ENCODE results near the gene DENND2A. TPM values are rescaled to one million over a fixed set of nuclear protein-coding genes. Genes with fewer than 3 reads are reported as not detected.
A peak's percentile ranks its signal among the peaks of the same experiment; 100 is the strongest.

Gene DENND2A
- total and polyA plus RNA-seq, 5 donors = 8.7 to 16.6 (median 12.1) TPM

GRCh38 chr7:140495514-140496097, 145.0 kb downstream of the DENND2A start:
- intact Hi-C loops (cut with DNase I) = no loop called here
- H3K9me3 ChIP-seq (ENCODE audit: control insufficient read depth, low read length) = no peaks in the 10 kb centered on the region
- ATAC-seq (no peak), DNase-seq (no peak)
- no peak overlapping the region for H3K4me3 ChIP-seq (ENCODE audit: low read length)
- 83% methylated on average over 8 of the region's 9 CpGs for WGBS
- H3K27ac ChIP-seq (ENCODE audit: low read length) = no peak overlapping the region
- H3K27me3 ChIP-seq (ENCODE audit: control insufficient read depth, insufficient read depth) = no peaks in the 10 kb centered on the region
- H3K4me1 ChIP-seq (ENCODE audit: control insufficient read depth, insufficient read depth, low read length) = no peaks in the 10 kb centered on the region

GRCh38 chr7:140494867-140495266, 145.7 kb downstream of the DENND2A start:
- WGBS = 73% methylated on average over 9 of the region's 9 CpGs

GRCh38 chr7:140489026-140489359, 151.6 kb downstream of the DENND2A start:
- Histone ChIP-seq H3K9me3 (ENCODE audit: control insufficient read depth, low read length) (no peaks in the 10 kb centered on the region), H3K4me1 (ENCODE audit: control insufficient read depth, insufficient read depth, low read length) (no peaks in the 10 kb centered on the region), H3K4me3 (ENCODE audit: low read length) (no peak overlapping the region), H3K27ac (ENCODE audit: low read length) (no peak overlapping the region), H3K27me3 (ENCODE audit: control insufficient read depth, insufficient read depth) (no peaks in the 10 kb centered on the region)
- no peak for ATAC-seq
- 77% methylated on average over 2 of the region's 2 CpGs for WGBS
- DNase-seq = no peak
- intact Hi-C loops (cut with DNase I) = no loop called here

More at GRCh38 chr7:140494867-140495266, 145.7 kb downstream of the DENND2A start:
- ATAC-seq = peak in 1 of 2 donors; percentile 32
- Histone ChIP-seq H3K27me3 (ENCODE audit: control insufficient read depth, insufficient read depth) (no peaks in the 10 kb centered on the region), H3K4me3 (ENCODE audit: low read length) (no peak overlapping the region), H3K4me1 (ENCODE audit: control insufficient read depth, insufficient read depth, low read length) (no peaks in the 10 kb centered on the region), H3K27ac (ENCODE audit: low read length) (no peak overlapping the region), H3K9me3 (ENCODE audit: control insufficient read depth, low read length) (no peaks in the 10 kb centered on the region)
- intact Hi-C loops (cut with DNase I) = no loop called here
- DNase-seq = peak in 1 of 3 donors; percentile 15

GRCh38 chr7:140485500-140486265, 154.9 kb downstream of the DENND2A start:
- WGBS = 73% methylated on average over 14 of the region's 14 CpGs
- no peak for DNase-seq
- no peak overlapping the region for H3K27ac ChIP-seq (ENCODE audit: low read length)

GRCh38 chr7:140484951-140485499, 155.6 kb downstream of the DENND2A start:
- H3K4me3 ChIP-seq (ENCODE audit: low read length) = no peak overlapping the region
- intact Hi-C loops (cut with DNase I) = no loop called here
- H3K4me1 ChIP-seq (ENCODE audit: control insufficient read depth, insufficient read depth, low read length) = no peaks in the 10 kb centered on the region
- no peak overlapping the region for H3K27ac ChIP-seq (ENCODE audit: low read length)
- no peaks in the 10 kb centered on the region for H3K27me3 ChIP-seq (ENCODE audit: control insufficient read depth, insufficient read depth)
- no peaks in the 10 kb centered on the region for H3K9me3 ChIP-seq (ENCODE audit: control insufficient read depth, low read length)
- no peak for DNase-seq
- no peak for ATAC-seq
- WGBS = 52% methylated on average over 5 of the region's 5 CpGs

More at GRCh38 chr7:140485500-140486265, 154.9 kb downstream of the DENND2A start:
- Histone ChIP-seq H3K9me3 (ENCODE audit: control insufficient read depth, low read length) (no peaks in the 10 kb centered on the region), H3K4me3 (ENCODE audit: low read length) (no peak overlapping the region), H3K4me1 (ENCODE audit: control insufficient read depth, insufficient read depth, low read length) (no peaks in the 10 kb centered on the region), H3K27me3 (ENCODE audit: control insufficient read depth, insufficient read depth) (no peaks in the 10 kb centered on the region)
- intact Hi-C loops (cut with DNase I) = no loop called here
- no peak for ATAC-seq

GRCh38 chr7:140484479-140484878, 156.1 kb downstream of the DENND2A start:
- intact Hi-C loops (cut with DNase I) = no loop called here
- H3K27me3 ChIP-seq (ENCODE audit: control insufficient read depth, insufficient read depth) = no peaks in the 10 kb centered on the region
- H3K27ac ChIP-seq (ENCODE audit: low read length) = no peak overlapping the region
- no peak overlapping the region for H3K4me3 ChIP-seq (ENCODE audit: low read length)
- no peak for ATAC-seq
- no peak for DNase-seq
- WGBS = 84% methylated on average over 3 of the region's 3 CpGs
- no peaks in the 10 kb centered on the region for H3K4me1 ChIP-seq (ENCODE audit: control insufficient read depth, insufficient read depth, low read length)
- H3K9me3 ChIP-seq (ENCODE audit: control insufficient read depth, low read length) = no peaks in the 10 kb centered on the region

- ATAC-seq (no peak), DNase-seq (no peak)
- Histone ChIP-seq H3K9me3 (ENCODE audit: control insufficient read depth, low read length) (no peaks in the 10 kb centered on the region), H3K27ac (ENCODE audit: low read length) (peak overlapping the region; percentile 63), H3K4me3 (ENCODE audit: low read length) (peak overlapping the region; percentile 98), H3K4me1 (ENCODE audit: control insufficient read depth, insufficient read depth, low read length) (peaks cover 3% of the 10 kb centered on the region), H3K27me3 (ENCODE audit: control insufficient read depth, insufficient read depth) (no peaks in the 10 kb centered on the region)
- intact Hi-C loops (cut with DNase I) = no loop called here
- 3% methylated on average over 2 of the region's 2 CpGs for WGBS
Observed at GRCh38 chr7:140479739-140480084, 160.9 kb downstream of the DENND2A start.

GRCh38 chr7:140479062-140479738, 161.4 kb downstream of the DENND2A start, which contains the start of gene MKRN1:
MKRN1 (minus strand) TSS chr7:140479505; CDS start chr7:140479344, 161 bp downstream.
- DNase-seq = peak; percentile 95 to 98 (median 98)
- peak within 1 kb of the TSS; percentile 98 for H3K4me3 ChIP-seq (ENCODE audit: low read length)
- peak within 1 kb of the TSS; percentile 73 for H3K27ac ChIP-seq (ENCODE audit: low read length)
- WGBS = under 1% methylated on average over 70 of the region's 71 CpGs
- peaks cover 3% of the 10 kb centered on the region for H3K4me1 ChIP-seq (ENCODE audit: control insufficient read depth, insufficient read depth, low read length)
- H3K9me3 ChIP-seq (ENCODE audit: control insufficient read depth, low read length) = no peaks in the 10 kb centered on the region
- peak; percentile 98 to 99 for ATAC-seq
- intact Hi-C loops (cut with DNase I) = no loop called here
- no peaks in the 10 kb centered on the region for H3K27me3 ChIP-seq (ENCODE audit: control insufficient read depth, insufficient read depth)

GRCh38 chr7:140478246-140479061, 162.2 kb downstream of the DENND2A start:
- no peaks in the 10 kb centered on the region for H3K27me3 ChIP-seq (ENCODE audit: control insufficient read depth, insufficient read depth)

GRCh38 chr7:140476698-140477261, 163.8 kb downstream of the DENND2A start:
- intact Hi-C loops (cut with DNase I) = no loop called here
- Histone ChIP-seq H3K27me3 (ENCODE audit: control insufficient read depth, insufficient read depth) (no peaks in the 10 kb centered on the region), H3K9me3 (ENCODE audit: control insufficient read depth, low read length) (no peaks in the 10 kb centered on the region), H3K4me1 (ENCODE audit: control insufficient read depth, insufficient read depth, low read length) (peaks cover 3% of the 10 kb centered on the region), H3K4me3 (ENCODE audit: low read length) (no peak overlapping the region), H3K27ac (ENCODE audit: low read length) (no peak overlapping the region)
- no peak for ATAC-seq
- no peak for DNase-seq
- WGBS = 65% methylated on average over 11 of the region's 11 CpGs

More at GRCh38 chr7:140478246-140479061, 162.2 kb downstream of the DENND2A start:
- under 1% methylated on average over 69 of the region's 69 CpGs for WGBS
- Histone ChIP-seq H3K27ac (ENCODE audit: low read length) (peak overlapping the region; percentile 73), H3K9me3 (ENCODE audit: control insufficient read depth, low read length) (no peaks in the 10 kb centered on the region), H3K4me3 (ENCODE audit: low read length) (peak overlapping the region; percentile 98), H3K4me1 (ENCODE audit: control insufficient read depth, insufficient read depth, low read length) (peaks cover 3% of the 10 kb centered on the region)
- ATAC-seq = peak; percentile 37 to 38
- intact Hi-C loops (cut with DNase I) = no loop called here
- peak; percentile 31 to 78 (median 76) for DNase-seq
